DMS53 treated with DMSO at 0.1 percent for 48 hours (cell line): ENCODE measurements around the gene TBCD.
"Not testable (repeated sequence)": the region's sequence is repeated elsewhere in the genome, so short reads cannot be mapped to it uniquely, and the experiment has no call there.

ENCODE experiments used
- DNase-seq: peaks from one replicate; lab custom pipeline; 2025; ENCODE audit not compliant: unreplicated experiment; lab: John Stamatoyannopoulos, UW

Gene TBCD

DNA sequence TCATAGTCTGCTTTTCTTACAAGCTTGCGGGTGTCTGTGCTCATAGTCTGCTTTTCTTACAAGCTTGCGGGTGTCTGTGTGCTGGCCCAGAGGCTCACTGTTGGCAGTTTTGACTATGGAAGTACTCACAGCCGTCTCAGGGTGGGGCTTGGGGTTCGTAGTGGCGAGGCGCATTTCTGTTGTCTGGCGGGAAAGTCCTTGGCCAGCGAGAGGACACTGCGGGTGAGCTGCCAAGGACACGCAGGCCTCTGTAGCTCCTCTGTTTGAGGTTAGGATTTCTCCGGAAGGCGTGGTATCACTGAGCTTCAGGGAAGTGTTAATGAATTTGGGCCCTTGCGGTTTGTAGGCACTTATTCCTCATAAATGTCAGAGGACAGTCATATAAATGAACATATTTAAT is 13.5 kb downstream of the TBCD start:
- DNase-seq, result no peak

DNA sequence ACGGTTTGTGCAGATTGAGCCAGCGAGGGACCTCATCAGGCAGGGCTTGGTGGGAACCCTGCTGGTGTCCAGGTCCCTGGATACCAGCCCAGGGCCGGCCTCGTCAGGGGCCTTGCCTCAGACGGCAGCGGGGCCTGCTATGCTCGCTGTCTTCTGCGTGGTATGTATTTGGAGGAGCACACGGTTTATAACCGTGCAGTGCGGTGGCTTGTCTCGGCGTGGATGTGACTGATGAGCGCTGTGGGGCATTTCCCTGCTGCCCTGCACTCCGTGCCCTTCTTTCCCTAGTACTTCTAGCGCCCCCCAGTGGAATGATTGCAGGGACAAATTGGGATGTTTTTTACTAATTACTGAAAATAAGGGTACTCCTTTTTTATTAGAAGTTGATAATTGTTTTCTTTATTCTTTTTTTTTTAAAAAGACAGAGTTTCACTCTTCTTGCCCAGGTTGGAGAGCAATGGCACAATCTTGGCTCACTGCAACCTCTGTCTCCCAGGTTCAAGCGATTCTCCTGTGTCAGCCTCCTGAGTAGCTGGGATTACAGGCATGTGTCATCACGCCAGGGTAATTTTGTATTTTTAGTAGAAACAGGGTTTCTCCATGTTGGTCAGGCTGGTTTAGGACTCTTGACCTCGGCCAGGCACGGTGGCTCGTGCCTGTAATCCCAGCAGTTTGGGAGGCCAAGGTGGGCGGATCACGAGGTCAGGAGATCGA is 15.3 kb downstream of the TBCD start:
- DNase-seq, result peak; percentile 44

DNA sequence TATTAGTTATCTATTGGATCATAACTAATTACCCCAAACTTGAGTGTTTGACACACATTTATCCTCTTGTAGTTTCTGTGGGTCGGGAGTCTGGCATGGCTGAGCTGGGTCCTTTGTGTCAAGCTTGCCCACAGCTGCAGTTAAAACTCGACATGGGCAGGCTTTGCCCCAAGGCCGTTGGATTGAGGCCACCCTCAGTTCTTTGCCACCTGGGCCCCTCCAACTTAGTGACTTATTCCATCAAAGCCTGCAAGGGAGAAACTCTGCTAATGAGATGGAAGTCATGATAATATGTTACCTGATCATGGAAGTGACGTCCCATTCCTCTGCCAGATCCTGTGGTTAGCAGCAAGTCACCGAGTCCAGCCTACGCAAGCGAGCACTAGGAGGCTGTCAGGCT is 17.2 kb downstream of the TBCD start:
- DNase-seq, result no peak

DNA sequence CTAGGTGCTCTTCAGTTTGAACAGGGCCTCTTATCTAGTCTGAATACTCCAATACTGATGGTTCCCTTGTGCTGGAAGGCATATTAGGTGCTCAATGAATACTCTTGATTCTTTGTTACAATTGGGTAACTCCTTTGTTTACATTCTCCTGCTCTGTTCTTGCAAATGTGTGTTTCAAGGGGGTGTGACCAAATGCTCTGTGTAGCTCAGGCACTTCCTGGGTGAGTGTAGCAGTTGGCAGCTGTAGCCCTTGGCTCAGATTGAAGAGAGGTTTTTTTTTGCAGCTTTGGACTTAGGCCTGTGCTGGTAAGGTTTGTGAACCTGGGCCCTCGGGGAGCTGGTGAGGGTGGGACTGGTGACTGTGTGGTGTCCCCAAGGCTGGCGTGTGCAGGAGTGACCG is 20.2 kb downstream of the TBCD start:
- peak; percentile 11 for DNase-seq

DNA sequence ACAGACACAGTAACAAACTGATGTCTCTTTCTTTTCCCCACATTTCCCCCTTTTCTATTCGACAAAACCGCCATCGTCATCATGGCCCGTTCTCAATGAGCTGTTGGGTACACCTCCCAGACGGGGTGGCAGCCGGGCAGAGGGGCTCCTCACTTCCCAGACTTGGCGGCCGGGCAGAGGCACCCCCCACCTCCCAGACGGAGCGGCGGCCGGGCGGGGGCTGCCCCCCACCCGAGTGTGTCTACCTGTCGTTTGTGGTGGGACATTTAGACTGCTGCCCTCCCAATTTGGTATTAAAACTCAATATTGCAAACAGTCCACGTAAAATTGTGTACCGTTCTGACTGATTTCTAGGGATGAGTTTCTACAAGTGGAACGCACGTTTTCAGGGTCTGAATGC is 22.6 kb downstream of the TBCD start:
- not testable (repeated sequence) for DNase-seq

DNA sequence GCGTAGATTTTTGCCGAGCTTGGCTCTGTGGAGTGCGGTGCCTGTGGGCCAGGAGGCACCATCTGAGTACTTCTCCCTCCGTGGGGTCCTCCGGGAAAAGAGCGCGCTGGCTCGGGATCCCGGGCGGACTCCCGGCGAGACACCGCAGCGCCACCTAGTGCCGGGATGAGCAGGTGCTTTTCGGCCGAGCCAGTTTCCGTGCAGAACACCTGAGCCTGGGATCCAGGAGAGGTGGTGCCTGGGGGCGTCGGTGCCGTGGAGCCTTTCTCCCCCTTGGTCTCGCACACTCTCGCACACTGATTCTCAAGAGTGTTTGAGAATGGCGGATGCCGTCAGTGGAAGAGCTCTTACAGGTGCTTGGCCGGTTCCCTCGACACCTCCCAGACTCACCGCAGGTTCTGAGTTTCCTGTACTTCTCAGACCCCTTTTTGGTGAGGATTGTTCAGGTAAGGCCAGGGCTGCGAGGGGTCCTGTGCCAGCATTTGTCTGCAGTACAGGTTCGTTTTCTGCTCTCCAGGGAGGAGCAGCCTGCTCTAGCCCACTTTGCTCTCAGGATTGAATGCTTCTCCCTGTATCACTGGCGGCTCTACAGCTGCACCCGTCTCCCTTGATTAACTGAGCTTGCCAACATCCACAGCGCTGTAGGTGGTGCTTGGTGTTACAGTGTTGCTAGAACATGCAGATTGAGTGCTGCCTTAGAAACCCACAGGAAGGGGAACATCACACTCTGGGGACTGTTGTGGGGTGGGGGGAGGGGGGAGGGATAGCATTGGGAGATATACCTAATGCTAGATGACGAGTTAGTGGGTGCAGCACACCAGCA is 23.3 kb downstream of the TBCD start:
- peak; percentile 42 for DNase-seq

DNA sequence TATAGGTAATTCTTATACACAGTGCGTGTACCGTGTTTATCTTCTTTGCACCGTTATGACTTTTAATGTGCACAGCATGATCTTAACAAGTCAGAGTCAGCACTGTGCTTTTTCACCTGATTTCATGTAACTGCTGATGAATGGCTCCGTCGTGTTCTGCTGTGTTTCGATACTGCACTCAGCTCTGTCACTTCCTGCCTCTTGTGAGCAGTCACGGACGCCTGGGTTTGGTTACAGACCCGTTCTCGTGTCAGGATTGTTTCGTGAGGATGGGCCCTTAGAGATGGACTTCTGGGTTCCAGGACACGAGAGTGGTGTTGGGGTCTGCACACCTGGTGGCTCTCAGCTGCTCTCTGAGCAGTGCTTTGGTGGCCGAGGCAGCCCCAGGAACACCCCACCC is 24.6 kb downstream of the TBCD start:
- DNase-seq, result no peak

DNA sequence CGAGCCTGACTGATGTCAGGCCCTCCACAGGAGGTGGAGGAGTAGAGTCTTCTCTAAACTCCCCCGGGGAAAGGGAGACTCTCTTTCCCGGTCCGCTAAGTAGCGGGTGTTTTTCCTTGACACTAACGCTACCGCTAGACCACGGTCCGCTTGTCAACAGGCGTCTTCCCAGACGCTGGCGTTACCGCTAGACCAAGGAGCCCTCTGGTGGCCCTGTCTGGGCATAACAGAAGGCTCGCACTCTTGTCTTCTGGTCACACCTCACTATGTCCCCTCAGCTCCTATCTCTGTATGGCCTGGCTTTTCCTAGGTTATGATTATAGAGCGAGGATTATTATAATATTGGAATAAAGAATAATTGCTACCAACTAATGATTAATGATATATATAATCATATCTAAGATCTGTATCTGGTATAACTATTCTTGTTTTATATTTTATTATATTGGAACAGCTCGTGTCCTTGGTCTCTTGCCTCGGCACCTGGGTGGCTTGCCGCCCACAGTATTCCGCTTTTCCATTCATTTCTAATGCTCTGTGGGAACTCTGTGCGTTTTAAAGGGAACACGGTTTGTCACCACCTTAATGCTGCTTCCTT is 26.0 kb downstream of the TBCD start:
- not testable (repeated sequence) for DNase-seq

DNA sequence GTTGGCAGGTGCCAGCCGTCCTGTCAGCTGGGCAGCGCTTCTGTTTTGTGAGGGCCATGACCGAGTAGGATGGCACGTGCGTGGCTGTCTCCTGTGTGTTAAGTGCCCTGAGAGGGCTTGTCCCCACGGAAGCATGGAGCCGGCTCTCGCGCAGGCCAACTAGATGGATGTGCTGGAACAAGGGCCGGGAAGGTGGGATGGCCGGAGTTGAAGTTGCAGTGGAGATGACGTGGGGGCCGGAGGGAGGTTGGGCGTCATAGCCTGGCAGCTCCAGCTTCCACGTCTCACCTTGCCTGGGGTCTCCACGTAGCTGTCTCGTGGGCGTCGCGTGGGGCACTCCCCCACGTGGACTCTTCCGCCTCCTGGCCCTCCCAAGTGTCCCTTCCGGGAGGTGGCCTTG is 27.7 kb downstream of the TBCD start:
- no peak for DNase-seq

DNA sequence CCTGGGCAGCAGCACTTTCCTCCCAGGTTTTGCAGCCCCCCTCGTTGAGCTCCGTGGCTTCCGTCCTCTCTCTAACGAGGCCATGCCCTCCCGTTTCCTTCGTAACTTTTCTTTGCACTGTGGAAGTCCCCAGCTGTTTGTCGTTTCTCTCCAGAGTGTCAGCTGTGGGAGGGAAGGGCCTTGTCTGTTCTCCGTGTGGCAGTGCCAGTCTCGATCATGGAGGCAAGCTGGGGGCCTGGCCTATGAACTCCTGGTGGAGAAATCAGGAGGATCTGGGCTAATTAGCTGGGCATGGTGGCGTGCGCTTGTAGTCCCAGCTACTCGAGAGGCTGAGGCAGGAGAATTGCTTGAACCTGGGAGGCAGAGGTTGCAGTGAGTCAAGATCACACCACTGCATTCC is 28.3 kb downstream of the TBCD start:
- no peak for DNase-seq

DNA sequence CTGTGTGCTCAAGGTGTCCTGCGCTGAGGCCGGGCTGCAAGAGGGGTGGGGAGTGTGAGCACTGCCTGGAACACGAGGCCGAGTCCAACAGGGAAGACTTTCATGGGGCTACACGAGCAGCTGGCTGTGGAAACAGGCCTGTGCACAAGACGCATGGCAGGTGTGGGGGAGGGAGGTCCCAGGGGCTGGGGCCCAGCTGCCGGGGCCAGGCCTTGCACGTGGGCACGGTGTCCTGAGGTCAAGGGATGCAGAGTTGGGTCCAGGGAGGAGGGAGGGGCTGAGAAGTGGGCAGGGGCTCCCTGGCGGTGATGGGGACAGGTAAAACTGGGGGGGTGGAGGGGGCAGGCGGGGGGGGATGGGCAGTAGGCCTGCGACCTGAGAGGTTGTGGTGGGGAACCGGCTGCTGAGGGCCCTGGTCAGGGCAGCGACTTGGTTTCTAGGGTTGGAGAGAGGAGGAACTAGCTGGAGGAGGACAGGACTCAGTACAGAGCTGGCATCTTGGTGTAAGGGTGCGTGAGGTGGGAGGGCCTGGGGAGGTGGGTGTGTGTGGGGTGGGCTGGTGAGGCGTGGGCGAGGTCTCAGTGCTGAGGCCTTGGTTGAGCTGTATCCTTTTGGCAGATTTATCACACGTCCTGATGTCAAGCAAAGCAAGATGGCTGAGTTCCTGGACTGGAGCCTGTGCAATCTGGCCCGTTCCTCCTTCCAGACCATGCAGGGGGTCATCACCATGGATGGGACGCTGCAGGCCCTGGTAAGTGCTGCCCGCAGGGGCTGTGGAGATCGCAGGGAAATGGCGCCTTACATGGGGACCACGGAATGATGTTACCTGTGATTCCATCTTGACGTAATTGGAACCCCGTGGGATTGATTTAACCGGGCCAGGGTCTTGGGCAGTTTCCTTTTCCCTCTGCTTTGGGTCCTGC is 29.4 kb downstream of the TBCD start:
- no peak for DNase-seq

DNA sequence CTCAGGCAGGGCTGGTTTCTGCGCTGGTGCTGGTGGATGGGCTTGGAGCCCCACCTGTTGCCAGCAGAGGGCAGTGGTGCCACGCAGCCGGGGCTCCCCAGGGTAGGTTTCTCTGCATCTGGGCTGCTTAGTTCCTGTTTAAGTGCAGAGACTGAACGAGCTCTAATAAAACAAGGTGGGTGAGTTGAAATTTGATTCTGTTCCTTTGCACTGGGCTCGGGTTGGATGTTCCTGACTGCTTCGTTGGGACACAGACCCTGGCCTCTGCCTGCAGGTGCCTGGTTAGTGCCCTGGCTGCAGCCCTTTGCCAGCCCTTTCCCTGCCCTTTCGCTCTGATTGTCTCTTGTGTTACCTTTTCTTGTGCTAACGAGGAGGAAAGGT is 30.0 kb downstream of the TBCD start:
- peak; percentile 63 for DNase-seq

DNA sequence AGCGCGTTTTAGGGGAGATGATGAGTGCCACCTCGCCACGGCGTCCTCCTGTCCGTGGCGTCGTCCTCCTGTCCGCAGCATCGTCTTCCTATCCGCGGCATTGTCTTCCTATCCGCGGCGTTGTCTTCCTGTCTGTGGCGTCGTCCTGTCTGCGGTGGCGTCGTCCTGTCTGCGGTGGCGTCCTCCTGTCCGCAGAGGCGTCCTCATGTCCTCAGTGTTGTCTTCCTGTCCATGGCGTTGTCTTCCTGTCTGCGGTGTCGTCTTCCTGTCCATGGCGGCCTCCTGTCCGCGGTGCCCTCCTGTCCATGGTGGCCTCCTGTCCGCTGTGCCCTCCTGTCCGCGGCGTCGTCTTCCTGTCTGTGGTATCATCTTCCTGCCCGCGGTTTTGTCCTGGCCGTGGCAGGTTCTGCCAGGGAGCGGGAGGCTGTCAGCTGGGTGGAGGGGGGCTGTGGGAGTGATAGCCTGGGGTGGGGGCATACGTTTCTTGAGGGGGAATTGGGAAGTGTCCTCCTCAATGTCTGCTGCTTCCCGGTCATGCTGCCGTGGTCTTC is 30.9 kb downstream of the TBCD start:
- DNase-seq, result no peak

DNA sequence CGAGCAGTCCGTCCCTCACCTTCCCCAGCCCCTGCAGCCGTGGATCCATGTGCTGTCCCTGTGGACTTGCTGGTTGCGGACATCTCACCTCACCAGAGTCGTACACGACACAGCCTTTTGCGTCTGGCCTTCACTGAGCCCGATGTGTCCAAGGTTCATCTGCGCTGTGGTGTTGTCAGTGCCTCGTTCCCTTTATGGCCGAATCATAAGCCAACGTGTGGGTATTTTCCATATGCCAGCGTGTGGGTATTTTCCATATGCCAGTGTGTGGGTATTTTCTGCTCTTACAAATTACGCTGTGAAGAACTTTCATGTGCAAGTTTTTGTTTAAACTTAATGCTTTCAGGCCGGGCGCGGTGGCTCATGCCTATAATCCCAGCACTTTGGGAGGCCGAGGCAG is 31.6 kb downstream of the TBCD start:
- DNase-seq, result no peak

DNA sequence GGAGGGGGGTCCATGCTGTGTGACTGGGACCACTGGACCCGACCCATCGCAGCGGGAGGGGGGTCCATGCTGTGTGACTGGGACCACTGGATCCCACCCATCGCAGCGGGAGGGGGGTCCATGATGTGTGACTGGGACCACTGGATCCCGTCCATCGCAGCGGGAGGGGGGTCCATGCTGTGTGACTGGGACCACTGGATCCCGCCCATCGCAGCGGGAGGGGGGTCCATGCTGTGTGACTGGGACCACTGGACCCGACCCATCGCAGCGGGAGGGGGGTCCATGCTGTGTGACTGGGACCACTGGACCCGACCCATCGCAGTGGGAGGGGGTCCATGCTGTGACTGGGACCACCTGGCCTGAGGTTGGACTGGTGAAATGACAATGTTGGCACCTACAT is 33.7 kb downstream of the TBCD start:
- DNase-seq, result not testable (repeated sequence)

DNA sequence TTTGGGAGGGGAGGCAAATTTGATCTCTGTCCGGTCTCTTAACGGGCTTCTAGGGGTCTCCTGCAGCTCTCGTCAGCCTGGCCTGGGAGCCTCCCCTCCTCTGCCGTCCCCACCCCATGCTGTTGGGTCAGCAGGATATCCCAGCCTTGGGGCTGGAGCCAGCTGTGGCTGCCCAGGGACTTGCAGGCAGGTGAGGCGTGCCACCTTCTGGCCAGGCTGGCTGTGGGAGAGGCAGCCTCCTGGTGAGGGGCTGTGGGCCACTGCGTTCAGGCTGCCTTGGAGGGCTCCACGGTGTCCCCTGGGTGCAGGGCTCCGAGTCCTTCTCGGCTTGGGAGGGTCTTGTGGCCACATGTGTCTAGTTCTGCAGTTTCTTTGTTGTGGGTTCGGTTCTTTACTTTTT is 34.6 kb downstream of the TBCD start:
- no peak for DNase-seq

DNA sequence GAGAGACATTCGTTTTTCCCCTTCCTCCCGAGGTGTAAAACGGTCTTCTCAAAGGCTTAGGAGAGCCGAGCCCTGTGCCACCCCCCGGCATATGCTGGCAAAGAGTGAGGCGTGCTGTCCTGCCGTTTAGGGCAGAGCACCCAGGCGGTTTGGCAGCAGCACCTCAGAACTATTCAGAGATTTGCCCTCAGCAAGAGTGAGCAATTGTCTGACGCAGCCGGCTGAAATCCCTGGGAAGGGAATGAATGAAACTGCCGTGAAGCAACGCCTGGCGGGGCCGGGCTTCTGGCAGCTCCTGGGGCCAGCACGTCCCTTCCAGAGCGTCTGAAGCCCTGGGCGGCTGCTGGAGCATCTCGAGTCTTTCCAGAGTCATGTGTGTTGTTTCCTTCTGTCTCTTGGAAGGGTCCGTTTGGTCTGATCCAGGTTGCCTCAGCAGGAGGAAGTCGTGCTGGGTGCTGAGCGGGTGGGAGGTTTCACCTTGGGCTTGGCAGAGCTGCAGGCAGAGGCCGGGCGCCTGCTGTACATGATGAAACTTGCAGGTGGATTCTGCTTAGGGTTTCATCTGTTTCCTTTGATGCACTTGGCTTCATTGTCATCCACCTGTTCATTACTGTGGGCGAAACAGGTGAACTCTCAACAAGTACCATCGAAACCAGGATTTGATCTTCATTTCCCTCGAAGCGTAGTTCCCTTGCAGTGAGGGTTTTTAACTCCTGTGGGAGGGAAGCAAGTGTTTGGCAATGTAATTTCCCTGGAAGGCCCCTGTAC is 35.4 kb downstream of the TBCD start:
- no peak for DNase-seq

DNA sequence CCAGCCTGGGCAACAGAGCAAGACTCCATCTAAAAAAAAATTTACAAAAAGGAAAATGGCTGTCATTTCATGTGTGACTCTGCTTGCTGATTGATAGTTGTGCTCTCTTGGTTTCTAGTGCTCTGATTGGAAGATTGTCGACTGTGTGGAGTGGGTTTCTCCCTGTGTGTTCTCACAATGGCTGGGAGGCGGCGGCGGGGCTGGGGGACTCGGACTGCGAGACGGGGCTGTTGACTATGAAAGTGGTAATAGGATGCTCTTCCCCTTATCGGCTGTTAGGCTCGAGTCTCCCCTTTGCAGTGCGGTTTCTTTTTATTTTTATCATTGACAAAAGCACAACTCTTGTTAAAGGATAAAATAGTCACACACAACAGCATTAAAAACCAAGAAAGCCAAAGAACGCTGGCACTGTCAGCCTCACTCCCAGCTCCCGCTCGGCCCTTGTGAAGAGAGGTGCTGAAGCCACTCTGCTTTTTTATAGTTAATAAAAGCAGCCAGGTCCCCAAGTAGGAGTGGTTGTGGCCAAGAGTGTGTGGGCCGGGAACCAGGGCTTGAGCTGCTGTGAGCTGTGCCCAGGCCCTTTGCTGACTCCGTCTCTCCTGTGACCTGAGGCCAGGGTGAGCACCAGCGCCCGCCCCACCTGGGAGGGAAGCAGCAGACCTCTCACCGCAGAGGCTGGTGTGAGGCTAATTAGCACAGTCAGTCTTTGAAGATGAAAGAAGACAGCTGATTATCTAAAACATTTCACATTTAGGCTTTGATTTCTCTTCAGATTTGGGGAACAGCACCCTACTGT is 36.5 kb downstream of the TBCD start:
- no peak for DNase-seq

DNA sequence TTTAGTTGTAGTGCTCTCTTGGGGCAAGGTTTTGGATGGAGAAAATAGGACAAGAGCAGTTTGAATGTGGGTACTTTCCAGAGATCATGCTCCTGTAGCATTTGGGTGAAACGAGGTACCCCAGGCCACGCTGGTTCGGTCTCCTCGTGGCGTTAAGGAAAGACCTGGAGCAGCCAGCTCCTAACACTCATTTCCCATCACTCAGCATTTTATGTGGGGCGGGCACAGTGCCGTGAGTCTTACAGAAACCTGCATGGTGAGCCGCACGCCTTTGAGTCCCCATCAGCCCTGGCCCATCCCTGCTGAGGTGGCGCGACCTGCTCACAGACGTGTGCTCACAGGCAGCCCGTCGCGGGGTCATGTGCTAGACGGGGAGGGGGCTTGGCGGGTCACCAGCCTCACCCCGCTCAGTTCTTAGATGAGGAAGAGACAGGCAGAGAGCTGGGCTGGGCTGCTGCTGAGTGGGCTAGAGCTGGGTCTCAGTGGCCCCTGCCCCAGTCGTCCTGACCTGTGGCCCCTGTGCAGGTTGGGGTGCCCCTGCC is 37.3 kb downstream of the TBCD start:
- DNase-seq, result no peak
